HG02642 (cell line): Measurements from ENCODE around the gene TMEM45A.
"Not testable (repeated sequence)": the region's sequence is repeated elsewhere in the genome, so short reads cannot be mapped to it uniquely, and the experiment has no call there.

Experiments
- ATAC-seq: cut with Tn5 transposase; IDR thresholded peaks from one replicate; pipeline ENCODE4 v1.9.1; 2021; ENCODE audit warnings: mild to moderate bottlenecking; ENCODE audit not compliant: unreplicated experiment, poor library complexity

The TMEM45A gene, protein sequence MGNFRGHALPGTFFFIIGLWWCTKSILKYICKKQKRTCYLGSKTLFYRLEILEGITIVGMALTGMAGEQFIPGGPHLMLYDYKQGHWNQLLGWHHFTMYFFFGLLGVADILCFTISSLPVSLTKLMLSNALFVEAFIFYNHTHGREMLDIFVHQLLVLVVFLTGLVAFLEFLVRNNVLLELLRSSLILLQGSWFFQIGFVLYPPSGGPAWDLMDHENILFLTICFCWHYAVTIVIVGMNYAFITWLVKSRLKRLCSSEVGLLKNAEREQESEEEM

DNA sequence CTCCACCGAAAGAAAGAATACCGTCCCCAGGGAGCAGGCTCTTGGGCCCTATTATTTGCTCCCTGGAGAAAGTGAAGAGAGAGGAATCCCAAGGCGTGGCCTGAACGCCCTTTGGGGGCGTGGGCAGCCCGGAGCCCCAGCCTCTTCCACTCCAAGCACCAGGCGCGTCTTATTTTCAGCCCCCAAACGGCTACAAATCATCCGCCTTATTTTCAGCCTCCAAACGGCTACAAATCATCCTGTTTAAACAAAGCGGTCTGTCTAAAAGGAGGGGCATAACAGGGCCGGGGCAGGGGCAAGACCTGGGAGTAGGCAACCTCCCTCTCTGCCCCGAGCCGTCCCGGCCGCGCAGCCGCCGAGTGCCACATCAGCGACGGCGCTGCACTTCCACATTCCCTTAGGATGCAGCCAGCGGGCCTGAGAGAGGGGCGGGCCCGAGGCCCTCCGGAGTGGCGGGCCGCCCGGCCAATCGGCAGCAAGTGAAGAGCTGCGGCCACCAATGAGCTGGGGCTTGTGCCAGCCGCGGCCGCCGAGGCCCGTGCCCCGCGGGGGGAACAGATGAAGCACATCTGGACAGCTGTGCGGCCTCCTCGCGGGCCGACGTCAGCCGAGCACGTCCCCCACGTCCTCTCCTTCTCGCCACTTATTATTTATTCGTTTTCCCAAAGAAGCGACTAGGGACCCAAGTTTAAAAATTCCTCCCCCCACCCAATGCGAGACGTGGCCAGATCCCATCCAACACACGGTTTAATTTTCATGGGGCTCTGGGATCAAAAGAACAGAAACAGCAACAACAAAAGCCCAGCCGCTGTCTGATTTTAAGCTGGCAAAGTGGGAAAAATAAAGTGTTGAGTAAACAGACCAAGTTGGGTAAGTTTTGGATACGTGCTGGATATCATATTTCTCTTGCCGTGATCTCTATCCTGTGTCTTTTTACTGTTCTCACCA, at the start of gene TMEM45A:
Gene TMEM45A, plus strand, starts transcription at position 561 of the 948 bp plus-strand sequence. CDS start 62,593 bp downstream, outside the sequence.
- ATAC-seq, result peak; percentile 99

GRCh38 chr3:100443690-100444089, 48.7 kb upstream of the TMEM45A start:
- no peak for ATAC-seq

GRCh38 chr3:100447067-100447466, 45.4 kb upstream of the TMEM45A start:
- not testable (repeated sequence) for ATAC-seq

DNA sequence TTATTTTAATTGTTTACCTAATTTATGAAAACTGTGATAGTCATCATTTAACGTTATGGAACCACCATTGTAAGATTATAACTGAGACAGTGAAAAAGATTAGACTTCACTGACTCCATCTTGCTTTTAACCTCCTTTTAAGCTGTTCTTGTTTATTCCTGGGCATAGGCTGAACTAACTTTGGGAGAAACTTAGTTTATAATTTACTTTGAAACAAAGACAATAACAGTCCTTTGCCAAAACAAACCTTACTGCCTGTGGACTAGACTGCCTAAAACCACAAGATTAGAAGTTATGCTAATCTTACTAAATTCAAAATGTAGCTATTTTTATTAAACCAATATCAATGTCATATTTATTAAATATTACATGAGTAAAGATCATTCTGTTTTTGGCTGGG, 44.3 kb upstream of the TMEM45A start:
- ATAC-seq, result no peak

DNA sequence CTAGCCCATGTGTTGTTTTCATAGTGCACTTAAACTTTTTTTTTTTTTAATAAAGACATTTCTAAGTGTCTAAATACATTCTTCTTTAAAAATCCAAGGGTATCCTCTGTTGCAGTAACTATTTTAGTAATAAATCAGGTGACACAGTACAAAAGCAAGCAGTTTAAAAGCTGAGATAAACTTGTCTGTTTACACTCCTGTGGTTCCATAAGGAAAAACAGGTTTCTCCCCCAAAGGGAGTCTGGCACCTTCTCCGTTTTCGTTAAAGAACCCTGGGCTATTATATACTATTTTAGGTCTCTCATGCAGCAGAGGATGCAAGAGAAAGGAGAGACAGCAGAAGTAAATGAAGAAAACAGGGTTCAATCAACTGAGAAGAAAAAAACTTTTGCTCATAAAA, 43.2 kb upstream of the TMEM45A start:
- no peak for ATAC-seq

DNA sequence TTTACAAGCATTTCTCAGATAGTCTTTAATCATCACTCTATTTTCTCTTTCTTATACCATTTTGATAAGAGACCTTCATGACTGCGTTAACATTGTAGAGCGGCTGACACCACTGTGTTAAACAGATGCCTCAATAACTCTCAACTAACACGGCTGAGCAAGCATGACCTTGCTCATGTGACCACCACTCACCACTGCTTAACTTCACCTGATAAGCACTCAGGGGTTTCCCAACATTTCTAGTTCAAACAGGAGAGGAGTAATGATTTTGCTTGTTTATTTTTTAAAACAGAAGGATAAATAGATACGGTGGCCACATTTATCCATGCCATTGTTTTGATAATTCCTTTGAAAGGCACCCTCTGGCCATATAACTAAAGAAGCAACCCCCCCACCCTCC, 37.7 kb upstream of the TMEM45A start:
- no peak for ATAC-seq

GRCh38 chr3:100455841-100456550, 36.4 kb upstream of the TMEM45A start:
- no peak for ATAC-seq

DNA sequence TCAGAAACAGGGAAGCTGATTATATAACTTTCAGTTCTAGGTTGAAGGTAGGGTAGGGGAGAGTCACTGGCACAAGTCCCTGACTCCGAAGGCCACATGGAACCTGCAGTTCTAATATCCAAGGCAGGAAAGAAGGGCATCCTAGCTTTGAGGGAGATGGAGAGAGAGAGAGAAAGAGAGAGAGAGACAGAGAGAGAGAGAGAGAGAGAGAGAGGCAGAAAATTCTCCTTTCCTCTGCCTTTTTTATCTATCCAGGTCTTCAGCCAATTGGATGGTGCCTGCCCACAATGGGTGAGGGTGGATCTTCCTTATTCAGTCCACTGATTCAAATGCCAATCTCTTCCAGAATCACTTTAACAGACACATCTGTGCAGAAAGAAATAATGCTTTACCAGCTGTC, 35.7 kb upstream of the TMEM45A start:
- ATAC-seq, result no peak

GRCh38 chr3:100457811-100458210, 34.6 kb upstream of the TMEM45A start:
- ATAC-seq, result no peak

DNA sequence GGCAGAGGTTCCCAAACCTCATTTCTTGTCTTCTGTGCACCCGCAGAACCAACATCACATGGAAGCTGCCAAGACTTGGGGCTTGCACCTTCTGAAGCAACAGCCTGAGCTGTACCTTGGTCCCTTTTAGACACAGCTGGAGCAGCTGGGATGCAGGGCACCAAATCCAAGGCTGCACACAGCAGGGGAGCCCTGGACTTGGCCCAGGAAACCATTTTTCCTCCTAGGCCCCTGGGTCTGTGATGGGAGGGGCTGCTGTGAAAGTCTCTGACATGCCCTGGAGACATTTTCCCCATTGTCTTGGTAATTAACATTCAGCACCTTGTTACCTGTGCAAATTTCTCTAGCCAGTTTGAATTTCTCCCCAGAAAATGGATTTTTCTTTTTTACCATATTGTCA, 33.6 kb upstream of the TMEM45A start:
- no peak for ATAC-seq

- ATAC-seq, result peak; percentile 86
Observed at GRCh38 chr3:100463002-100463401, 29.4 kb upstream of the TMEM45A start.

- no peak for ATAC-seq
Observed at GRCh38 chr3:100463646-100464155, 28.7 kb upstream of the TMEM45A start.

DNA sequence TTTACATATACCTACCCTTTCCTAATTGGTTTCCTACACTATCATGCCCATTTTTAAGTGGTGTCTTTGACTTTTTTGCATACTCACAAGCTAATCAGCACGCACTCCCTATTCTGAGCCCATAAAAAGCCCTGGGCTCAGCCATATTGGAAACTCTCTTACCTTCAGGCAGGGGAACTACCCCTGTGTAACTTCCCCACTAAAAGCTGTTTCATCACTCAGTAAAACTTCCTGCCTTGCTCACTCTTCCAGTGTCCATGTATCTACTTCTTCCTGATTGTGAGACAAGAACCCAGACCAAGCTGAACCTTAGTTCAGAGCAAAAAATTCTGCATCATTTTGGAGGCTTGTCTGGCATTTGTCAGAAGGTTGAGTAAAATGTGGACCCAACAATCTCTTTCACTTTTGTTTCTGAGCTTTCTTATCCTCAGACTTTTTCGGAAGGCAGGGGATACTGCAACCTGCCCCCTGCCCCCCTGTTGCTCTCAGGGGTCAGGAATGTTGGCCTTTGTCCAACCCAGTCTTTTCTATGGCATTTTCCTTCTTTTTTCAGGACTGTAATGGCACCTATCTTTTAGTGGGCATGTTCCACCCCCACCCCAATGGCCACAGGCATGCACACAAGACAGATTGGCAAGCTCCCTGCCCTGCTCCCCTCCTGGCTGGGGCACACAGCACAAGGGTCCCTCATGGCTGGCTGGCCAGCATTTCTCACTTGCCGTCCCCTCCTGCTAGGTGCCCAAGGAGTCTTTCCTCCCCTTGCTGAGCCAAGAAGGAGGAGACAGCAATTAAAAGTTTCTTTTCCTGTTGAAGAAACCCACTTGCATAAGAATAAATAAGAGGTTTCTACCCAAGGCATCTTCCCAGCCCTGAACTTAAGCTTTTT, 26.3 kb upstream of the TMEM45A start:
- peak; percentile 61 for ATAC-seq

GRCh38 chr3:100467133-100467532, 25.3 kb upstream of the TMEM45A start:
- no peak for ATAC-seq

DNA sequence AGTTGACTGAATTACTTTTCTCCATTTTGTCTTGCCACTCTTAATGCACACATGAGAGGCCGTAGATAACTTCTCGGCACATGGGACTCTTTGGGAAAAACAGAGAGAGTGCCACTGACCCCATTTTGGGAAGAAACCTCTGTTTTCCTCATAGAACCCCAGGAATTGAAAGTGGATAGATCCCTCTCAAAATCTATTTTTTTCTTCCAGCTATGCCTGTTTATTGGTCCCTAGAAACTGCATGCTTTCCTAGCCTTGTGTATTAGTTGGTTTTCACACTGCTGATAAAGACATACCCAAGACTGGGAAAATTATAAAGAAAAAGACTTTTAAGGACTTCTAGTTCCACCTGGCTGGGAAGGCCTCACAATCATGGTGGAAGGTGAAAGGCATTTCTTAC, 23.7 kb upstream of the TMEM45A start:
- ATAC-seq, result no peak

GRCh38 chr3:100470951-100471350, 21.5 kb upstream of the TMEM45A start:
- ATAC-seq, result no peak

- ATAC-seq, result no peak
Observed at GRCh38 chr3:100471444-100471843, 21.0 kb upstream of the TMEM45A start.

GRCh38 chr3:100477851-100478360, 14.5 kb upstream of the TMEM45A start:
- ATAC-seq, result not testable (repeated sequence)

- ATAC-seq, result not testable (repeated sequence)
Observed at GRCh38 chr3:100478521-100478920, 13.9 kb upstream of the TMEM45A start.
